GM12801 (cell line): Measurements from ENCODE around the gene ACTL6A.

Source experiments
- TF ChIP-seq, protein P1 (sequence below): IDR thresholded peaks from one replicate; pipeline ENCODE4 v1.5.1; 2011; ENCODE audit warnings: control low read depth; ENCODE audit not compliant: insufficient read length; ENCODE audit errors: extremely low read depth

ACTL6A gene

DNA sequence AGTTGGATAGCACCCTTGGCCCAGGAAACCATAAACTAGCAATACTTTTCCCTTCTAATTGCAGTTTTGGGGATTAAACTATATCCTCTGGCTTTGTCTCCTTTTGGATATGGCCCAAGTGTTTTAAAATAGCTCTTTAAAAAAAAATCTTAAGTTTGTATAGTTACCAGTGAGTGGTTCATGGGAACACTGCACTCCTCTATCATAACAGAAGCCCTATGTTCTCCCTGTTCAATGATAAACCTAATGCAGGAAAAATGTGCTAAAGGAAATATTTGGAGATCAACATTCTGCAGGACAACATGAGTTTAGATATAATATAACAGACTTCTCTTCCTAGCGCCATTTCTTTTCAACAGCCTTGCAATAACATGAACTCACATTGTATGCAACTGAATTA lies 28.6 kb downstream of the ACTL6A start:
- TF ChIP-seq, protein P1, sequence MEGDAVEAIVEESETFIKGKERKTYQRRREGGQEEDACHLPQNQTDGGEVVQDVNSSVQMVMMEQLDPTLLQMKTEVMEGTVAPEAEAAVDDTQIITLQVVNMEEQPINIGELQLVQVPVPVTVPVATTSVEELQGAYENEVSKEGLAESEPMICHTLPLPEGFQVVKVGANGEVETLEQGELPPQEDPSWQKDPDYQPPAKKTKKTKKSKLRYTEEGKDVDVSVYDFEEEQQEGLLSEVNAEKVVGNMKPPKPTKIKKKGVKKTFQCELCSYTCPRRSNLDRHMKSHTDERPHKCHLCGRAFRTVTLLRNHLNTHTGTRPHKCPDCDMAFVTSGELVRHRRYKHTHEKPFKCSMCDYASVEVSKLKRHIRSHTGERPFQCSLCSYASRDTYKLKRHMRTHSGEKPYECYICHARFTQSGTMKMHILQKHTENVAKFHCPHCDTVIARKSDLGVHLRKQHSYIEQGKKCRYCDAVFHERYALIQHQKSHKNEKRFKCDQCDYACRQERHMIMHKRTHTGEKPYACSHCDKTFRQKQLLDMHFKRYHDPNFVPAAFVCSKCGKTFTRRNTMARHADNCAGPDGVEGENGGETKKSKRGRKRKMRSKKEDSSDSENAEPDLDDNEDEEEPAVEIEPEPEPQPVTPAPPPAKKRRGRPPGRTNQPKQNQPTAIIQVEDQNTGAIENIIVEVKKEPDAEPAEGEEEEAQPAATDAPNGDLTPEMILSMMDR: no peak

DNA sequence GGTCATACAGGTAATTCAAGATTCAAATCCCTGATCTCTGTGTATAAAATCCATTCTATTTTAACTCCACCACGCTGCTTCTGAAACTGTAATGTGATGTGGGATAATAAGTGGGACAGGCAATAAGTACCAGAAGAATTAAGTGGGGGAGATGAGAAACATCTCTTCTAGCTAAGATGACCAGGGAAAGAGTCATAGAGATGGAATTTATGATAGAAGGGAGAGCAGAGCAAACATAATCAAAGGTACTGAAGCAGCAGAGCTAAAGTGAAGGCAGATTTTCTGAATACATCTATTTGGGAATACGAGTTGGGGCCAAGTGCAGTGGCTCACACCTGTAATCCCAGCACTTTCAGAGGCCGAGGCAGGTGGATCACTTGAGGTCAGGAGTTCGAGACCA lies 36.8 kb downstream of the ACTL6A start:
- TF ChIP-seq, protein P1: no peak

DNA sequence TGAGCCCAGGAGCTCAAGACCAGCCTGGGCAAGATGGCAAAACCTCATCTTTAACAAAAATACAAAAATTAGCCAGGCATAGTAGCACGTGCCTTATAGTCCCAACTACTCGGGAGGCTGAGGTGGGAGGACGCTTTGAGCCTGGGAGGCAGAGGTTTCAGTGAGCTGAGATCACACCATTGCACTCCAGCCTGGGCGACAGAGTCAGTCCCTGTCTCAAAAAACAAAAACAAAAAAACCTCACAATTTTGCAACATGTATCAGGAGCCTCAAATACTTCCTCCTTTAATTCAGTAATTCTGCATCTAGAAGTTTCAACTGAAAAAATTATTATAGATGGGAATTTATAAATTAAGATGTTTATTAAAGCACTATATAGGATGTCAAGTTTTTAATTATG lies 40.6 kb downstream of the ACTL6A start:
- TF ChIP-seq, protein P1: no peak

DNA sequence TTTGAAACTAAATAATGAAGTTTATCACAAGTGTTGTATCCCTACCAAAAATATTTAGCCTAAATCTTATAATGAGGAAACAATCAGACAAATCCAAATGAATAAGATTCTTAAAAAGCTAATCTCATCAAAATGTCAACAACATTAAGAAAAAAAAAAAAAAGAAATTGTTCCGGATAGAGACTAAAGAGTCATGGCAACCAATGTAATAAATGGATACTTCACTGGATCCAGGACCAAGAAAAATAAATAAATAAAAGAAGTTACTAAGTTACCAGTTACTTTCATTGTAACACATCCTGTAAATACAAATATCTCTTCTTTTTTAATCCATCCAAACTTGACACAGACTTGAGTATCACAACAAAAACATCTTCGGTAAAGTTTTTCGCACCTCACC lies 41.1 kb downstream of the ACTL6A start:
- TF ChIP-seq, protein P1: no peak

DNA sequence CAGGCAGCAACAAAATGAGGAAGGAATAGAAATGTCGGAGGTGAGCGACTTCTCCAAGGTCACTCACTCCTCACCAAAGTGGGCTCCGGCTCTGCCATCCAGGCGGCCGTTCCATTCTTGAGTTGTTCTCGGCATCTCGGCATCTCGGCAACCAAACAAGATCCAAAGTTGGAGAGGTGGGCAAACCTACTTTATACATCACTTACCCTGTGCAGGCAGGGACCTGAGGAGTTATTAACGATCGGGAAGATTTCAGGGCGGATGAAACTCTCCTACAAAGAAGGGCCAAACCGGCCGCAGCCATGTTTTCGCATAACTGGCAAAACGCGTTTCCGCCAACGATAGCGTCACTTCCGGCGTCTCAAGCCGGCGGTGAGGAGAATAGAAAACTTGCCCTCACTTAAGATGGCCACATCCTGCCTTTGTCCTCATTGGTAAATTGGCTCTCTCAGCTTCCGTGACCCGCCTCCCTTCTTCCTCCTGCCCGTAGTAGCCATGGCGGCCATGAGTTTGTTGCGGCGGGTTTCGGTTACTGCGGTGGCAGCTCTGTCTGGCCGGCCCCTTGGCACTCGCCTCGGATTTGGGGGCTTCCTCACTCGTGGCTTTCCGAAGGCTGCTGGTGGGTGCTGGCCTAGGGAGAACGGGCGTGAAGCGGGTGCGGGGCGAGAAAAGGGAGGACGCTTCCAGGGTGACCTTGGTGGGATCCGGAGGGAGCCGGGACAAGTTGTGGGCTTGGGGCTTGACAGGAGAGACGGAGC lies 41.8 kb downstream of the ACTL6A start, which contains the start of the genes MRPL47 and NDUFB5:
MRPL47 (minus strand) TSS at position 318 of the 758 bp plus-strand sequence; CDS start at position 304, 14 bp downstream.
NDUFB5 (plus strand) TSS at position 474 of the 758 bp plus-strand sequence; CDS start at position 496, 22 bp downstream.
- TF ChIP-seq, protein P1: no peak

DNA sequence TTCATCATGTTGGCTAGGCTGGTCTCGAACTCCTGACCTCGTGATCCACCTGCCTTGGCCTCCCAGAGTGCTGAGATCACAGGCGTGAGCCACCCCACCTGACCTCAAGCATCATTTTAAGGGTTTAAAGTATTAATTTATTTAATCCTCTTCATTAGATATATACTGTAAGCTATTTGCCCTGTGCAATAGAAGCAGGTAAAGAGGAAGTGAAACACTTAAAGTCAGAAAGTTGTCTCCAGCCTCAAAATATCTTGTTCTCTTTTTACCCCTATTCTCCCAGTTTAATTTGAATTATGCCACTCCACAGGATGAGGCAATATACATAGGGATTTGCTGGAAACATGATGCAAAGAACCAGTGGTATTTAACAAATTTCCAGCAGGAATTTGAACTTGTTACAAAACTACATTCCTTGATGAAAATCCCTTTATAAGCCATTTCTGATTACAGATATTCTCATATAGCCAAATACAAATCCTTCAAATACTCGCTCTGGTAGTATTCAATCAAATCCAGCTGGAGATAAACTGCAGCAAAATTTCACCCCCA lies 43.9 kb downstream of the ACTL6A start:
- TF ChIP-seq, protein P1: no peak

DNA sequence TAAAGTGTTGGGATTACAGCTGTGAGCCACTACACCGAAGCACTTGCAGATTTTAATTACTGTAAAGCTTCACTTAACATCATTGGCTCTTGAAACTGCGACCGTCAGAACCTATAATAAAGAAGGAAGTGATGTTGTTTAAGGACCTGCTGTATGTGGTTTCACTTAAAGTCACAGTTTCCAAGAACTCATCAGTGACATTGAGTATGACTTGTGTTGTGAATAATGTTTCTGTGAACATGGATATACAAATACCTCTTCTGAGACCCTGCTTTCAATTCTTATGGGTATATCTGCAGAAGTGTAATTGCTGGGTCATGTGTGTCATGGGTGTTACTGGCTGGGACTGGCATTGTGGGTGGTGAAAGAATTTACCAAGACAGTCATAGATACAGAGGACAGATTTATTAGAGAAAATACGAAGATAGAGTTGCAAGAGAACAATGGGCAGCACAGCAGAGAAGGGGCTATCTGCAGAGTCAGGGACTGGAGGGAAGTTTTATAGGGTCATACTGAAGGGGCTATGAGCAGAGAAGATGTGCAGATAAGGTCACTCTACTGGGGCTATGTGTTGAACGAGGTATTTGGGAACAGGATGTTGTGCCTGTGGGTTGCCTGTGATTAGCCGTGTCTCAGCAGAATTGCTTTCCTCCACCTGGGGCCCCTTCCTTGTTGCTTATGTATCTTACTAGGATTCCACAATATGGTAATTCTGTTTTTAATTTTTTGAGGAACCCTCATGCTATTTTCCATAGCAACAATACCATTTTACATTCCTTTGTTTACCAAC lies 46.4 kb downstream of the ACTL6A start:
- TF ChIP-seq, protein P1: no peak
